Adrenal gland (tissue), 5 donors: ENCODE measurements around the gene MBLAC1.

Experiments
- CTCF ChIP-seq, 6 experiments: fragments of 450-650 bp in 4 of 6; fragments of 200-600 bp in 2 of 6; sonication (generic) in 1 of 6; IDR thresholded peaks; 1 replicate in 5 of 6; 2 replicates in 1 of 6; pipeline versions ENCODE4 v1.5.1 to v1.8.0; 2016 to 2021; ENCODE audit warnings: antibody characterized with exemption in 6 of 6, mild to moderate bottlenecking in 2 of 6, moderate library complexity in 1 of 6
- POLR2A ChIP-seq, 2 donors: fragments of 450-650 bp; IDR thresholded peaks; one replicate each; pipeline ENCODE4 v1.6.1; 2017; ENCODE audit warnings: antibody characterized with exemption in 2 of 2, mild to moderate bottlenecking in 2 of 2, moderate library complexity in 1 of 2
- donor health status: DM: no; HTN: no; CAD: no.

GRCh38 chr7:100137851-100138760 is 11.3 kb downstream of the MBLAC1 start:
- TF ChIP-seq CTCF (IDR thresholded peaks at IDR 0.05) (no peak), POLR2A (IDR thresholded peaks at IDR 0.05) (no peak)
